ENCODE data around the gene ETNK1.

DNA sequence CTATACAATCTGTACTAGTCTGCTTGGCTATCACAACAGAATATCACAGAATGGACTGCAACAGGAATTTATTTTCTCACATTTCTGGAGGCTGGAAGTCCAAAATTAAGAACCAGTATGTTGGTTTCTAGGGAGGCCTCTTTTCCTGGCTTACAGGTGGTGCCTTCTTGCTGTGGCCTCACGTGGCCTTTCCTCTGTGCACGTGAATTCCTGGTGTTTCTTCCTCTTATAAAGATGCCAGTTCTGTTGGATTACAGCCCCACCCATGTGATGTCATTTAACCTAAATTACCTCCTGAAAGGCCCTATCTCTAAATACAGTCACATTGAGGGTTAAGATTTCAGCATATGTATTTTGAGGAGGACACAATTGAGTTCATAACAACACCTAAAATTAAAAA, 48.5 kb upstream of the ETNK1 start:
- no peak for TF ChIP-seq CTCF (conservative IDR thresholded peaks at IDR 0.05 in 1 of 2, IDR thresholded peaks at IDR 0.05 in 1 of 2; ENCODE audit: low read depth in 1 of 2, low read length in 2 of 2)
- TF ChIP-seq EZH2 (IDR thresholded peaks at IDR 0.05; ENCODE audit: low read length, missing control alignments), result no peak

Measured in fibroblast of lung (primary cell).